GM12878 (cell line): ENCODE results near the gene RCAN2. TPM values are rescaled to one million over a fixed set of nuclear protein-coding genes. Genes with fewer than 3 reads are reported as not detected.

Experiments used
- ATAC-seq: fragments of 200-7000 bp; cut with Tn5 transposase; 3 replicates; pipeline ENCODE4 v1.9.1; 2020; ENCODE audit warnings: mild to moderate bottlenecking, moderate library complexity
- BruUV-seq: library from RNA; stranded (reverse); fragments of 400-500 nt; replicated peaks from 2 replicates; lab custom pipeline; 2021; lab: Mats Ljungman, UMichigan
- CTCF ChIA-PET: fragments of 300-600 bp; sonication (Branson Sonifier 250); formaldehyde crosslinking; extraction: SDS; loops from one replicate; lab custom pipeline; 2021; ENCODE audit warnings: inconsistent platforms; lab: Yijun Ruan, JAX
- POLR2A ChIA-PET: fragments of 350-600 bp; formaldehyde crosslinking; extraction: SDS; loops from one replicate; lab custom pipeline; 2021; ENCODE audit warnings: inconsistent platforms; lab: Charles Lee
- RAD21 ChIA-PET: fragments of 300-600 bp; sonication (Branson Sonifier 250); formaldehyde crosslinking; loops from one replicate; lab custom pipeline; 2023; ENCODE audit warnings: antibody characterized with exemption; ENCODE audit not compliant: unreplicated experiment; lab: Charles Lee
- SMC1A ChIA-PET: fragments of 300-600 bp; sonication (Branson Sonifier 250); formaldehyde crosslinking; loops from one replicate; lab custom pipeline; 2023; ENCODE audit not compliant: unreplicated experiment, uncharacterized antibody; lab: Charles Lee
- DNase-seq: peaks from one replicate; pipeline ENCODE4 v3.0.0-alpha.2; 2011; ENCODE audit warnings: low read depth, low spot score
- FAIRE-seq: peaks from 3 replicates; lab custom pipeline; 2011; peaks lifted over from hg19 to GRCh38; lab: Jason Lieb, UNC
- H2AFZ ChIP-seq: 2 replicates; pipeline ENCODE4 v1.6.0; 2011; ENCODE audit warnings: low read depth, low read length, control low read depth; ENCODE audit not compliant: control insufficient read depth
- H3K27ac ChIP-seq: 2 replicates; pipeline ENCODE4 v1.5.1; 2011; ENCODE audit warnings: control low read depth; ENCODE audit not compliant: control insufficient read depth, insufficient read depth
- H3K27me3 ChIP-seq, 2 experiments: replicated peaks in 1 of 2; 2 replicates each; pipeline versions ENCODE4 v1.6.0 to v1.6.1; 2011; ENCODE audit warnings: low read length in 1 of 2; ENCODE audit not compliant: control insufficient read depth in 2 of 2, insufficient read depth in 2 of 2
- H3K36me3 ChIP-seq, 2 experiments: 2 replicates each; pipeline ENCODE4 v1.5.1; 2011; ENCODE audit warnings: low read length in 1 of 2; ENCODE audit not compliant: control insufficient read depth in 2 of 2, insufficient read depth in 2 of 2
- H3K4me1 ChIP-seq: 2 replicates; pipeline ENCODE4 v1.6.1; 2011; ENCODE audit warnings: mild to moderate bottlenecking, low read length, moderate library complexity, mixed read lengths; ENCODE audit not compliant: control insufficient read depth, insufficient read depth
- H3K4me2 ChIP-seq: 2 replicates; pipeline ENCODE4 v1.6.0; 2011; ENCODE audit warnings: control low read depth; ENCODE audit not compliant: control insufficient read depth, insufficient read depth
- H3K4me3 ChIP-seq: fragments of 200-600 bp; sonication (generic); 2 replicates; pipeline ENCODE4 v1.5.1; 2016
- H3K79me2 ChIP-seq: 2 replicates; pipeline ENCODE4 v1.6.0; 2011; ENCODE audit warnings: low read length; ENCODE audit not compliant: control insufficient read depth, insufficient read depth
- H3K9ac ChIP-seq: 2 replicates; pipeline ENCODE4 v1.8.0; 2011; ENCODE audit warnings: low read length, control low read depth, mixed read lengths; ENCODE audit not compliant: control insufficient read depth, insufficient read depth
- H3K9me3 ChIP-seq: replicated peaks from 3 replicates; pipeline ENCODE4 v1.5.1; 2011; ENCODE audit warnings: mild to moderate bottlenecking, low read length; ENCODE audit not compliant: control insufficient read depth, insufficient read depth
- H4K20me1 ChIP-seq: 2 replicates; pipeline ENCODE4 v1.6.0; 2011; ENCODE audit not compliant: control insufficient read depth, insufficient read depth
- CBFB ChIP-seq: IDR thresholded peaks from 2 replicates; pipeline ENCODE4 v1.6.1; 2016; ENCODE audit warnings: antibody characterized with exemption, low read depth
- CEBPB ChIP-seq, 2 experiments: fragments of 150-350 bp in 1 of 2; IDR thresholded peaks; 2 replicates each; pipeline ENCODE4 v1.6.1; 2012 to 2014; ENCODE audit warnings: low read depth in 2 of 2, low read length in 2 of 2, borderline replicate concordance in 1 of 2, inconsistent platforms in 1 of 2
- ESRRA ChIP-seq: IDR thresholded peaks from 2 replicates; pipeline ENCODE4 v1.6.1; 2012; ENCODE audit warnings: mild to moderate bottlenecking, low read length, improper control_type of control experiment
- ETV6 ChIP-seq, 2 experiments: fragments of 450-650 bp in 1 of 2; IDR thresholded peaks in 1 of 2; conservative IDR thresholded peaks in 1 of 2; 2 replicates each; pipeline ENCODE4 v1.6.1; 2014; ENCODE audit warnings: antibody characterized with exemption in 1 of 2, borderline replicate concordance in 1 of 2, low read depth in 1 of 2, mild to moderate bottlenecking in 1 of 2, moderate library complexity in 1 of 2
- IKZF1 ChIP-seq: fragments of 450-650 bp; conservative IDR thresholded peaks from 2 replicates; pipeline ENCODE4 v1.6.1; 2017; ENCODE audit warnings: antibody characterized with exemption, mild to moderate bottlenecking
- IKZF2 ChIP-seq, 2 experiments: fragments of 450-650 bp; IDR thresholded peaks; 2 replicates each; pipeline ENCODE4 v1.6.1; 2017; ENCODE audit warnings: mild to moderate bottlenecking in 2 of 2, moderate library complexity in 2 of 2
- MEF2A ChIP-seq: IDR thresholded peaks from 2 replicates; pipeline ENCODE4 v1.6.1; 2011; ENCODE audit warnings: low read depth, mild to moderate bottlenecking, low read length, moderate library complexity; ENCODE audit not compliant: insufficient read depth
- NRF1 ChIP-seq: conservative IDR thresholded peaks from 2 replicates; pipeline ENCODE4 v1.6.1; 2011; ENCODE audit warnings: mild to moderate bottlenecking, low read depth, low read length, improper control_type of control experiment
- POU2F2 ChIP-seq: IDR thresholded peaks from 3 replicates; pipeline ENCODE4 v1.6.1; 2011; ENCODE audit warnings: low read depth, mild to moderate bottlenecking, low read length, borderline replicate concordance
- RUNX3 ChIP-seq: IDR thresholded peaks from 2 replicates; pipeline ENCODE4 v1.6.1; 2012; ENCODE audit warnings: low read length, inconsistent platforms
- SIN3A ChIP-seq: IDR thresholded peaks from 2 replicates; pipeline ENCODE4 v1.6.1; 2012; ENCODE audit warnings: low read depth, low read length, improper control_type of control experiment
- SIX5 ChIP-seq: IDR thresholded peaks from 2 replicates; pipeline ENCODE4 v1.6.1; 2011; ENCODE audit warnings: mild to moderate bottlenecking, low read depth, low read length, moderate library complexity; ENCODE audit not compliant: severe bottlenecking
- SMAD5 ChIP-seq: IDR thresholded peaks from 2 replicates; pipeline ENCODE4 v1.6.1; 2016; ENCODE audit warnings: antibody characterized with exemption, low read depth
- SP1 ChIP-seq: IDR thresholded peaks from one replicate; pipeline ENCODE4 v1.6.1; 2011; ENCODE audit warnings: low read depth, low read length
- SPI1 ChIP-seq: IDR thresholded peaks from 2 replicates; pipeline ENCODE4 v1.6.1; 2011; ENCODE audit warnings: low read depth, mild to moderate bottlenecking, low read length, moderate library complexity, borderline replicate concordance; ENCODE audit not compliant: insufficient read depth
- TCF3 ChIP-seq: IDR thresholded peaks from 2 replicates; pipeline ENCODE4 v1.6.1; 2012; ENCODE audit warnings: low read depth, mild to moderate bottlenecking, low read length, borderline replicate concordance; ENCODE audit not compliant: insufficient read depth
- WGBS: methylation state at CpG from one replicate; pipeline ENCODE4 v1.1.6; 2016; ENCODE audit warnings: low lambda C conversion rate; ENCODE audit not compliant: insufficient replicate concordance, insufficient coverage; ENCODE audit errors: missing lambda C conversion rate; 5-methylcytosine and 5-hydroxymethylcytosine counted together
- in situ Hi-C: fragments of 300-500 bp; cut with MboI; formaldehyde crosslinking; loops from 9 replicates; pipeline ENCODE4 v1.14.3; 2018; ENCODE audit warnings: mixed read lengths
- intact Hi-C: fragments of 100-400 bp; cut with micrococcal nuclease; formaldehyde crosslinking; loops from one replicate; pipeline ENCODE4 v1.14.2; 2022; ENCODE audit not compliant: unreplicated experiment
- polyA plus RNA-seq, 11 experiments: library from polyadenylated mRNA; depleted of rRNA in 4 of 11; unstranded in 6 of 11; stranded (reverse) in 5 of 11; fragments of >200 nt; fragmentation: Nextera tagmentation in 4 of 11; fragmentation: Illumina TruSeq in 1 of 11; extraction: Ambion mirVana in 4 of 11; extraction: Trizol in 1 of 11; gene quantifications; 1 replicate in 1 of 11; 2 replicates in 10 of 11; pipeline versions ENCODE4 v1.2.1 to v1.2.3, GENCODE V29; 2011 to 2016; ENCODE audit warnings: inconsistent platforms in 2 of 11, missing spikeins in 2 of 11, low read depth in 1 of 11
- total RNA-seq, 4 experiments: library from RNA; depleted of rRNA in 3 of 4; stranded (reverse); fragments of >200 nt in 3 of 4; fragmentation: Illumina TruSeq in 1 of 4; extraction: Trizol in 1 of 4; gene quantifications; 2 replicates each; pipeline versions ENCODE4 v1.2.1 to v1.2.3, GENCODE V29; 2013 to 2021
- TF ChIP-seq, protein P1 (sequence below): fragments of 450-650 bp; conservative IDR thresholded peaks from 2 replicates; pipeline ENCODE4 v1.6.1; 2017; ENCODE audit warnings: mild to moderate bottlenecking, moderate library complexity
- TF ChIP-seq, protein P2 (sequence below): fragments of 450-650 bp; IDR thresholded peaks from 2 replicates; pipeline ENCODE4 v1.6.1; 2017; ENCODE audit warnings: mild to moderate bottlenecking, moderate library complexity

RCAN2 gene
- total and polyA plus RNA-seq, 10 of the 15 experiments (the other 5 are each of a cell fraction or from before 2014, with no cell fraction given), result 0.06 TPM; not detected in 9

DNA sequence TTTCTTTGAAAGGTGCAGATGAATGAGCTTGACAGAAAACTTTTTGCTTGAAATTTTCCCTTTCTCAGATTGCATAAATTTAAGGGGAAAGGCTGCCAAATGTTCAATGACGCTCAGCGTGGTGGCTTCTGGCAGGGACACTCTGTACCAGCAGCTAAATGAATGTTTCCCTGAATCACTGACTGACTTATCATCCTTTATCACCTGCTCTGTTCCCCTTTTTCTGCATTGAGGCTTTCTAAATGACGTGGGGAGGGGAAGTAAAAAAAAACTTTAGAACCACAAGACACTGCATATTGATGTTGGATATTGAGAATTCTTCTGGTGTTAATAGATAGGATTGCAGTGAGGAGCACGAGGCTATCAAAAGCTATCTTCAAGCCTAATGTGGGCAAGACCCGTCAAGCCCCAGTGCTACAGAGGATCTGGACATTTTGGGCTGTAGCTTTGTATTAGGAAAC is 273.5 kb downstream of the RCAN2 start:
- no TSS peak for BruUV-seq
- RAD21 ChIA-PET, result interaction anchor here (0.8 to 2.3 kb wide), 5 partner anchors 16 to 192 kb away, joined by 3 to 8 read pairs (median 4); partner anchors contain the start of gene ENPP4
- no peak overlapping the region for H3K9ac ChIP-seq
- WGBS, result 13% methylated on average over 5 of the region's 5 CpGs
- FAIRE-seq (peak; percentile 57), ATAC-seq (peak; percentile 75), DNase-seq (peak; percentile 57)
- SMC1A ChIA-PET, result interaction anchor here (0.8 to 4.2 kb wide), 9 partner anchors 9 to 410 kb away, joined by 3 to 18 read pairs (median 3); no protein-coding TSS in a partner anchor
- no peak overlapping the region for H3K27ac ChIP-seq
- H3K4me1 ChIP-seq, result peaks cover 29% of the 10 kb centered on the region
- no peaks in the 10 kb centered on the region; the same call in 2 of the 3 replicates for H3K9me3 ChIP-seq
- POLR2A ChIA-PET, result no interaction called here
- intact Hi-C loops (no loop called here), in situ Hi-C loops (no loop called here)
- no peaks in the 10 kb centered on the region for H3K79me2 ChIP-seq
- CTCF ChIA-PET, result interaction anchor here (0.7 to 7.4 kb wide), 3 partner anchors 79 to 127 kb away, joined by 3 to 64 read pairs (median 4); no protein-coding TSS in a partner anchor
- no peak overlapping the region for H2AFZ ChIP-seq
- H4K20me1 ChIP-seq, result no peaks in the 10 kb centered on the region
- H3K36me3 ChIP-seq, result no peaks in the 10 kb centered on the region
- H3K27me3 ChIP-seq, result no peaks in the 10 kb centered on the region
- H3K4me2 ChIP-seq, result 0 out of 2 replicates have a peak overlapping the region, but pooled peaks have one; percentile 20
- no peak overlapping the region for H3K4me3 ChIP-seq
- TF ChIP-seq, protein P1, sequence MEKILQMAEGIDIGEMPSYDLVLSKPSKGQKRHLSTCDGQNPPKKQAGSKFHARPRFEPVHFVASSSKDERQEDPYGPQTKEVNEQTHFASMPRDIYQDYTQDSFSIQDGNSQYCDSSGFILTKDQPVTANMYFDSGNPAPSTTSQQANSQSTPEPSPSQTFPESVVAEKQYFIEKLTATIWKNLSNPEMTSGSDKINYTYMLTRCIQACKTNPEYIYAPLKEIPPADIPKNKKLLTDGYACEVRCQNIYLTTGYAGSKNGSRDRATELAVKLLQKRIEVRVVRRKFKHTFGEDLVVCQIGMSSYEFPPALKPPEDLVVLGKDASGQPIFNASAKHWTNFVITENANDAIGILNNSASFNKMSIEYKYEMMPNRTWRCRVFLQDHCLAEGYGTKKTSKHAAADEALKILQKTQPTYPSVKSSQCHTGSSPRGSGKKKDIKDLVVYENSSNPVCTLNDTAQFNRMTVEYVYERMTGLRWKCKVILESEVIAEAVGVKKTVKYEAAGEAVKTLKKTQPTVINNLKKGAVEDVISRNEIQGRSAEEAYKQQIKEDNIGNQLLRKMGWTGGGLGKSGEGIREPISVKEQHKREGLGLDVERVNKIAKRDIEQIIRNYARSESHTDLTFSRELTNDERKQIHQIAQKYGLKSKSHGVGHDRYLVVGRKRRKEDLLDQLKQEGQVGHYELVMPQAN, result no peak
- TF ChIP-seq ETV6 (conservative IDR thresholded peaks at IDR 0.05 in 1 of 2, IDR thresholded peaks at IDR 0.05 in 1 of 2; ENCODE audit: borderline replicate concordance in 1 of 2, low read depth in 1 of 2) (peak in 1 of 2 experiments; percentile 84; a peak in 2 of 4 replicates), IKZF1 (peak; percentile 81), NRF1 (no peak), TCF3 (peak; percentile 23; the same call in 1 of the 2 replicates), CBFB (peak; percentile 57; the same call in 1 of the 2 replicates), CEBPB (IDR thresholded peaks at IDR 0.05; ENCODE audit: borderline replicate concordance in 1 of 2, low read depth in 2 of 2, low read length in 2 of 2) (no peak), ESRRA (no peak), SPI1 (peak; percentile 93), SIN3A (no peak), POU2F2 (peak; percentile 86), IKZF2 (IDR thresholded peaks at IDR 0.05) (peak; percentile 72 to 85), SIX5 (no peak), SP1 (peak; percentile 22), MEF2A (0 out of 2 replicates have a peak, but pooled peaks have one; percentile 30), RUNX3 (peak; percentile 95), SMAD5 (no peak)
- TF ChIP-seq, protein P2, sequence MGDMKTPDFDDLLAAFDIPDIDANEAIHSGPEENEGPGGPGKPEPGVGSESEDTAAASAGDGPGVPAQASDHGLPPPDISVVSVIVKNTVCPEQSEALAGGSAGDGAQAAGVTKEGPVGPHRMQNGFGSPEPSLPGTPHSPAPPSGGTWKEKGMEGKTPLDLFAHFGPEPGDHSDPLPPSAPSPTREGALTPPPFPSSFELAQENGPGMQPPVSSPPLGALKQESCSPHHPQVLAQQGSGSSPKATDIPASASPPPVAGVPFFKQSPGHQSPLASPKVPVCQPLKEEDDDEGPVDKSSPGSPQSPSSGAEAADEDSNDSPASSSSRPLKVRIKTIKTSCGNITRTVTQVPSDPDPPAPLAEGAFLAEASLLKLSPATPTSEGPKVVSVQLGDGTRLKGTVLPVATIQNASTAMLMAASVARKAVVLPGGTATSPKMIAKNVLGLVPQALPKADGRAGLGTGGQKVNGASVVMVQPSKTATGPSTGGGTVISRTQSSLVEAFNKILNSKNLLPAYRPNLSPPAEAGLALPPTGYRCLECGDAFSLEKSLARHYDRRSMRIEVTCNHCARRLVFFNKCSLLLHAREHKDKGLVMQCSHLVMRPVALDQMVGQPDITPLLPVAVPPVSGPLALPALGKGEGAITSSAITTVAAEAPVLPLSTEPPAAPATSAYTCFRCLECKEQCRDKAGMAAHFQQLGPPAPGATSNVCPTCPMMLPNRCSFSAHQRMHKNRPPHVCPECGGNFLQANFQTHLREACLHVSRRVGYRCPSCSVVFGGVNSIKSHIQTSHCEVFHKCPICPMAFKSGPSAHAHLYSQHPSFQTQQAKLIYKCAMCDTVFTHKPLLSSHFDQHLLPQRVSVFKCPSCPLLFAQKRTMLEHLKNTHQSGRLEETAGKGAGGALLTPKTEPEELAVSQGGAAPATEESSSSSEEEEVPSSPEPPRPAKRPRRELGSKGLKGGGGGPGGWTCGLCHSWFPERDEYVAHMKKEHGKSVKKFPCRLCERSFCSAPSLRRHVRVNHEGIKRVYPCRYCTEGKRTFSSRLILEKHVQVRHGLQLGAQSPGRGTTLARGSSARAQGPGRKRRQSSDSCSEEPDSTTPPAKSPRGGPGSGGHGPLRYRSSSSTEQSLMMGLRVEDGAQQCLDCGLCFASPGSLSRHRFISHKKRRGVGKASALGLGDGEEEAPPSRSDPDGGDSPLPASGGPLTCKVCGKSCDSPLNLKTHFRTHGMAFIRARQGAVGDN, result no peak
